Endothelial cell of umbilical vein (primary cell): ENCODE results near the gene CACNG4. TPM values are rescaled to one million over a fixed set of nuclear protein-coding genes. Genes with fewer than 3 reads are reported as not detected.

Source experiments
- BruUV-seq: library from RNA; stranded (reverse); fragments of 400-500 nt; replicated peaks from 2 replicates; lab custom pipeline; 2021; lab: Mats Ljungman, UMichigan
- CTCF ChIA-PET: fragments of 300-600, 350-600 bp; sonication (Branson Sonifier 250); formaldehyde crosslinking; loops from one replicate; lab custom pipeline; 2021; ENCODE audit warnings: antibody characterized with exemption, inconsistent platforms; lab: Charles Lee
- POLR2A ChIA-PET: fragments of 300-600, 350-600 bp; sonication (Branson Sonifier 250); formaldehyde crosslinking; loops from one replicate; lab custom pipeline; 2021; ENCODE audit warnings: antibody characterized with exemption, inconsistent platforms; lab: Charles Lee
- DNase-seq: peaks from one replicate; pipeline ENCODE4 v3.0.0-alpha.2; 2011; ENCODE audit warnings: low read depth, low spot score
- FAIRE-seq: peaks from 2 replicates; lab custom pipeline; 2011; peaks lifted over from hg19 to GRCh38; lab: Jason Lieb, UNC
- H2AFZ ChIP-seq: 2 replicates; pipeline ENCODE4 v1.6.0; 2012; ENCODE audit warnings: low read depth, low read length, control low read depth, inconsistent platforms
- H3K27ac ChIP-seq: 2 replicates; pipeline ENCODE4 v1.5.1; 2011; ENCODE audit warnings: low read depth, mild to moderate bottlenecking, control low read depth, low read length, moderate library complexity; ENCODE audit not compliant: insufficient read depth
- H3K27me3 ChIP-seq, 2 experiments: 2 replicates each; pipeline versions ENCODE4 v1.6.0 to v1.6.1; 2011; ENCODE audit warnings: low read length in 2 of 2, mixed read lengths in 1 of 2; ENCODE audit not compliant: control insufficient read depth in 2 of 2, insufficient read depth in 2 of 2
- H3K36me3 ChIP-seq, 2 experiments: 2 replicates in 1 of 2; 3 replicates in 1 of 2; pipeline ENCODE4 v1.5.1; 2011; ENCODE audit warnings: low read length in 2 of 2, mild to moderate bottlenecking in 1 of 2, moderate library complexity in 1 of 2; ENCODE audit not compliant: control insufficient read depth in 2 of 2, insufficient read depth in 2 of 2; ENCODE audit errors: extremely low read depth in 1 of 2
- H3K4me1 ChIP-seq: 3 replicates; pipeline ENCODE4 v1.5.1; 2011; ENCODE audit warnings: mild to moderate bottlenecking, low read length; ENCODE audit not compliant: control insufficient read depth, insufficient read depth; ENCODE audit errors: extremely low read depth
- H3K4me2 ChIP-seq: 2 replicates; pipeline ENCODE4 v1.6.1; 2011; ENCODE audit warnings: low read length, control low read depth, mixed read lengths; ENCODE audit not compliant: insufficient read depth
- H3K4me3 ChIP-seq, 3 experiments: fragments of 200-600 bp in 1 of 3; sonication (generic), shearing (Covaris generic) in 1 of 3; replicated peaks in 1 of 3; 2 replicates each; pipeline ENCODE4 v1.5.1; 2011 to 2016; ENCODE audit warnings: control low read depth in 3 of 3, low read length in 3 of 3, mild to moderate bottlenecking in 2 of 3, inconsistent platforms in 1 of 3, low read depth in 1 of 3, moderate library complexity in 1 of 3; ENCODE audit not compliant: insufficient read depth in 1 of 3
- H3K79me2 ChIP-seq: 2 replicates; pipeline ENCODE4 v1.6.0; 2012; ENCODE audit warnings: low read length, inconsistent platforms; ENCODE audit not compliant: control insufficient read depth, insufficient read depth
- H3K9ac ChIP-seq: replicated peaks from 2 replicates; pipeline ENCODE3; 2011; ENCODE audit warnings: low read length, control low read depth; ENCODE audit not compliant: insufficient read depth; ENCODE audit errors: extremely low read depth
- H3K9me1 ChIP-seq: replicated peaks from 3 replicates; pipeline ENCODE4 v1.6.0; 2011; ENCODE audit warnings: mild to moderate bottlenecking, low read length; ENCODE audit not compliant: control insufficient read depth, insufficient read depth; ENCODE audit errors: extremely low read depth
- H3K9me3 ChIP-seq: replicated peaks from 2 replicates; pipeline ENCODE4 v1.5.1; 2012; ENCODE audit warnings: low read length, inconsistent platforms; ENCODE audit not compliant: control insufficient read depth, insufficient read depth
- H4K20me1 ChIP-seq: replicated peaks from 2 replicates; pipeline ENCODE3; 2011; ENCODE audit warnings: mild to moderate bottlenecking, low read length; ENCODE audit not compliant: control insufficient read depth, insufficient read depth; ENCODE audit errors: extremely low read depth
- EZH2 ChIP-seq: IDR thresholded peaks from 2 replicates; pipeline ENCODE4 v1.6.1; 2012; ENCODE audit warnings: borderline replicate concordance, low read depth, mild to moderate bottlenecking, moderate library complexity, low read length, inconsistent platforms; ENCODE audit not compliant: severe bottlenecking
- GATA2 ChIP-seq: IDR thresholded peaks from 2 replicates; pipeline ENCODE4 v1.7.0; 2011; ENCODE audit warnings: low read depth, mild to moderate bottlenecking, moderate library complexity, mixed read lengths, low read length; ENCODE audit not compliant: insufficient read length, insufficient read depth
- JUN ChIP-seq: IDR thresholded peaks from 2 replicates; pipeline ENCODE4 v1.6.1; 2011; ENCODE audit warnings: borderline replicate concordance, low read depth; ENCODE audit not compliant: insufficient read length, insufficient read depth
- dilution Hi-C: fragments of 300-500 bp; cut with MboI; formaldehyde crosslinking; loops from one replicate; pipeline ENCODE4 v1.15.0; 2019; ENCODE audit warnings: low sequenced_read_pairs; ENCODE audit not compliant: extremely low pct_ligation_motif_present
- intact Hi-C: fragments of 100-400 bp; cut with micrococcal nuclease; formaldehyde crosslinking; loops from one replicate; pipeline ENCODE4 v1.10.0; 2022
- polyA plus RNA-seq, 4 experiments: library from polyadenylated mRNA; depleted of rRNA in 3 of 4; stranded (reverse) in 3 of 4; unstranded in 1 of 4; fragments of >200 nt; gene quantifications; 2 replicates each; pipeline versions ENCODE4 v1.2.1 to v1.2.3, GENCODE V29; 2011 to 2012; ENCODE audit warnings: missing spikeins in 1 of 4
- total RNA-seq: library from RNA; stranded (reverse); gene quantifications from 2 replicates; pipeline ENCODE4 v1.2.3, GENCODE V29; 2021
- TF ChIP-seq, protein P1 (sequence below): IDR thresholded peaks from 2 replicates; pipeline ENCODE4 v1.6.1; 2011; ENCODE audit not compliant: insufficient read depth, insufficient read length
- TF ChIP-seq, protein P2 (sequence below), 2 donors: IDR thresholded peaks; 1 replicate in 1 of 2; 2 replicates in 1 of 2; pipeline ENCODE4 v1.5.1; 2011; ENCODE audit warnings: low read length in 2 of 2, mild to moderate bottlenecking in 2 of 2, moderate library complexity in 2 of 2, control low read depth in 1 of 2, inconsistent platforms in 1 of 2, low read depth in 1 of 2; ENCODE audit not compliant: insufficient read depth in 1 of 2; ENCODE audit errors: extremely low read depth in 1 of 2

Gene CACNG4
- total and polyA plus RNA-seq, 2 donors (not counting 3 experiments of a cell fraction or from before 2014, with no cell fraction given): not detected

DNA sequence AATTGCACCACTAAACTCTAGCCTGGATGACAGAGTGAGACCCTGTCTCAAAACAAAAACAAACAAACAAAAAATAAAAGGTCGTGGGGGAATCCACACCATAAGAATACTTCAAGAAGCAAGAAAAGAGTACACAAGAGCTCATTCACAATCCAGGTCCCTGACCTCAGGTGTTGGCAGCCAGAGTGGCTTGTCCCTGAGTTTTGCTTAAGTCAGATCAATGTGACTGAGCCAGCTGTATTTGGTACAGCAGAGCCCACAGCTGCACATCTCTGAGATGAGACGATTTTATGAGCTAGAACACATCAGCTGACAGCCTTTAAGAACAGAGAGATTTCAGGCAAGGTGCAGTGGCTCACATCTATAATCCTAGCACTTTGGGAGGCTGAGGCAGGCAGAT, 102.2 kb downstream of the CACNG4 start:
- Histone ChIP-seq H3K4me3 (no peak overlapping the region), H2AFZ (no peak overlapping the region), H3K36me3 (no peaks in the 10 kb centered on the region), H3K9me1 (no peaks in the 10 kb centered on the region), H3K9ac (no peak overlapping the region), H3K4me2 (no peak overlapping the region), H4K20me1 (no peaks in the 10 kb centered on the region), H3K9me3 (no peaks in the 10 kb centered on the region), H3K79me2 (no peaks in the 10 kb centered on the region), H3K27ac (no peak overlapping the region), H3K4me1 (no peaks in the 10 kb centered on the region), H3K27me3 (no peaks in the 10 kb centered on the region)
- dilution Hi-C loops (no loop called here), intact Hi-C loops (no loop called here)
- ChIA-PET CTCF (interaction anchor here (1.0 to 1.4 kb wide), 2 partner anchors 16 to 24 kb away, joined by 3 to 5 read pairs; no protein-coding TSS in a partner anchor), POLR2A (no interaction called here)
- no peak for FAIRE-seq
- no peak for DNase-seq
- TF ChIP-seq JUN (no peak), GATA2 (no peak), EZH2 (no peak)
- TF ChIP-seq, protein P1, sequence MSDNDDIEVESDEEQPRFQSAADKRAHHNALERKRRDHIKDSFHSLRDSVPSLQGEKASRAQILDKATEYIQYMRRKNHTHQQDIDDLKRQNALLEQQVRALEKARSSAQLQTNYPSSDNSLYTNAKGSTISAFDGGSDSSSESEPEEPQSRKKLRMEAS: no peak
- no TSS peak for BruUV-seq

DNA sequence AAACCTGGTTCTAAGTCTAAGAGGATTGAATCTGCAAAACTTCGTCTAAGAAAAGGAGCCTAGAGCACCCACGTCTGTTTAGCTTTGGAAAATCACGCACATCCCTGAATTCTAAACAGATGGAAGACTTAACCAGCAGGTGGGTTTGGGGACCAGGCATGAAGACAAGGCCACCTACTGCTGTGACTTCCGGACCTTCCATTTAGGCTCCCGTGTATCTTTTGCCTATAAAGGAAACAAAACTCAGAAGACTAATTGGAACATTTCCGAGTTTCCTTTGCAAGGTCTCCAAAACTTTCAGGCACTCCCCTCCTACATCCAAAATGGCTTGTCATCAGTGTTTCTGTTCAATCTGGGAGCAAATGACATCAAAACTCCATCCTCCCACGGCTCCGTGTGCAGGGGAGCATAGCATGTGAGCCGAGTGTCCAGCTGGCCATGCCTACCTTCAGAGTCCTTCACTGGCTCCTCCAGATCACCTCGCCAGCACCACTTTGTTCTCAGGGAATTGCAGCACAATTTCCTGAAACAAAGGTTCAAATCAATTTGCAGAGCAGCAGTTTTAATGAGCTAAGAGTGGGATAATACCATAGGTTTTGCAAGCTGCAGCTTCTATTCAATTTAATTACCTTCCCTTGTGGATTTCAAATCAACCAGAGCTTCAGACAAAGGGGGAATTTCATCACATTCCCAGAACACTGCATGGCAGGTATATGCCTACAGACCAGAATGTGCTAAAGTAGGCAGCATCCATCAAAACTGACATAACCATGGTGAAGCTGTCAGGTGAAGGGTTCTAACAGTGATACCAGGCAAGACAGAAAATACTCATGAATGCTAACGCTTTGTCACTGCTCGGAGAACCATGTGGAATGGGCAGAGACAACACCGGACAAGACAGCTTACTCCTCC, 103.3 kb downstream of the CACNG4 start:
- no peaks in the 10 kb centered on the region for H3K4me1 ChIP-seq
- H3K27ac ChIP-seq: no peak overlapping the region
- H4K20me1 ChIP-seq: no peaks in the 10 kb centered on the region
- no peaks in the 10 kb centered on the region for H3K9me3 ChIP-seq
- dilution Hi-C loops (no loop called here), intact Hi-C loops (no loop called here)
- ChIA-PET POLR2A (no interaction called here), CTCF (interaction anchor here (1.0 to 1.8 kb wide), 4 partner anchors 9 to 91 kb away, joined by 3 to 7 read pairs (median 4); no protein-coding TSS in a partner anchor)
- H2AFZ ChIP-seq: no peak overlapping the region
- no peak overlapping the region for H3K4me2 ChIP-seq
- no peaks in the 10 kb centered on the region for H3K27me3 ChIP-seq
- DNase-seq (no peak), FAIRE-seq (no peak)
- H3K79me2 ChIP-seq: no peaks in the 10 kb centered on the region
- H3K36me3 ChIP-seq: no peaks in the 10 kb centered on the region
- no peak overlapping the region for H3K9ac ChIP-seq
- H3K9me1 ChIP-seq: no peaks in the 10 kb centered on the region
- no TSS peak for BruUV-seq
- H3K4me3 ChIP-seq: no peak overlapping the region
- no peak for TF ChIP-seq GATA2
- TF ChIP-seq, protein P2, sequence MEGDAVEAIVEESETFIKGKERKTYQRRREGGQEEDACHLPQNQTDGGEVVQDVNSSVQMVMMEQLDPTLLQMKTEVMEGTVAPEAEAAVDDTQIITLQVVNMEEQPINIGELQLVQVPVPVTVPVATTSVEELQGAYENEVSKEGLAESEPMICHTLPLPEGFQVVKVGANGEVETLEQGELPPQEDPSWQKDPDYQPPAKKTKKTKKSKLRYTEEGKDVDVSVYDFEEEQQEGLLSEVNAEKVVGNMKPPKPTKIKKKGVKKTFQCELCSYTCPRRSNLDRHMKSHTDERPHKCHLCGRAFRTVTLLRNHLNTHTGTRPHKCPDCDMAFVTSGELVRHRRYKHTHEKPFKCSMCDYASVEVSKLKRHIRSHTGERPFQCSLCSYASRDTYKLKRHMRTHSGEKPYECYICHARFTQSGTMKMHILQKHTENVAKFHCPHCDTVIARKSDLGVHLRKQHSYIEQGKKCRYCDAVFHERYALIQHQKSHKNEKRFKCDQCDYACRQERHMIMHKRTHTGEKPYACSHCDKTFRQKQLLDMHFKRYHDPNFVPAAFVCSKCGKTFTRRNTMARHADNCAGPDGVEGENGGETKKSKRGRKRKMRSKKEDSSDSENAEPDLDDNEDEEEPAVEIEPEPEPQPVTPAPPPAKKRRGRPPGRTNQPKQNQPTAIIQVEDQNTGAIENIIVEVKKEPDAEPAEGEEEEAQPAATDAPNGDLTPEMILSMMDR (IDR thresholded peaks at IDR 0.05; ENCODE audit: extremely low read depth in 1 of 2, insufficient read depth in 1 of 2, low read depth in 1 of 2, low read length in 2 of 2): no peak
